DOHH2 (cell line): Measurements from ENCODE around the gene PSMB5.

ENCODE experiments used
- H3F3A ChIP-seq: fragments of 200-600 bp; sonication (generic), shearing (Covaris generic); 2 replicates; pipeline ENCODE4 v1.6.0; 2016; ENCODE audit warnings: antibody characterized with exemption, mild to moderate bottlenecking; ENCODE audit not compliant: control insufficient read depth, insufficient read depth
- H3K27ac ChIP-seq: fragments of 200-600 bp; sonication (generic); 2 replicates; pipeline ENCODE4 v1.5.1; 2014; ENCODE audit warnings: low read depth, mild to moderate bottlenecking, low read length, moderate library complexity
- H3K27me3 ChIP-seq: fragments of 200-600 bp; sonication (generic); 2 replicates; pipeline ENCODE4 v1.6.1; 2014; ENCODE audit warnings: mild to moderate bottlenecking, low read length, mixed read lengths; ENCODE audit not compliant: control insufficient read depth
- H3K36me3 ChIP-seq: fragments of 200-600 bp; sonication (generic); 2 replicates; pipeline ENCODE4 v1.6.1; 2014; ENCODE audit warnings: mild to moderate bottlenecking, low read length, moderate library complexity, mixed read lengths; ENCODE audit not compliant: control insufficient read depth
- H3K4me1 ChIP-seq: fragments of 200-600 bp; sonication (generic); 2 replicates; pipeline ENCODE4 v1.6.1; 2014; ENCODE audit warnings: mild to moderate bottlenecking, low read length, mixed read lengths; ENCODE audit not compliant: control insufficient read depth
- H3K4me2 ChIP-seq: fragments of 200-600 bp; sonication (generic); 2 replicates; pipeline ENCODE4 v1.6.0; 2014; ENCODE audit warnings: mild to moderate bottlenecking, low read length, moderate library complexity
- H3K4me3 ChIP-seq: fragments of 200-600 bp; sonication (generic); 2 replicates; pipeline ENCODE4 v1.5.1; 2014; ENCODE audit warnings: mild to moderate bottlenecking, low read length, mixed read lengths
- H3K79me2 ChIP-seq: fragments of 200-600 bp; sonication (generic); 2 replicates; pipeline ENCODE4 v1.6.1; 2014; ENCODE audit warnings: mild to moderate bottlenecking, low read length, mixed read lengths; ENCODE audit not compliant: control insufficient read depth
- H3K9me2 ChIP-seq: fragments of 200-600 bp; sonication (generic); replicated peaks from 2 replicates; pipeline ENCODE4 v1.6.1; 2014; ENCODE audit warnings: mild to moderate bottlenecking, low read length, mixed read lengths; ENCODE audit not compliant: control insufficient read depth
- H3K9me3 ChIP-seq: fragments of 200-600 bp; sonication (generic); 2 replicates; pipeline ENCODE4 v1.6.1; 2014; ENCODE audit warnings: antibody characterized with exemption, low read length, mixed read lengths; ENCODE audit not compliant: control insufficient read depth, insufficient read depth
- H4K20me1 ChIP-seq: fragments of 200-600 bp; sonication (generic); 2 replicates; pipeline ENCODE4 v1.6.0; 2014; ENCODE audit warnings: low read depth, mild to moderate bottlenecking, antibody characterized with exemption, low read length, moderate library complexity; ENCODE audit not compliant: control insufficient read depth, insufficient read depth
- CTCF ChIP-seq: fragments of 200-600 bp; sonication (generic); IDR thresholded peaks from one replicate; pipeline ENCODE4 v1.5.1; 2014; ENCODE audit warnings: antibody characterized with exemption, mild to moderate bottlenecking, low read depth, low read length; ENCODE audit not compliant: poor library complexity, severe bottlenecking
- EZH2phosphoT487 ChIP-seq: fragments of 200-600 bp; sonication (generic); IDR thresholded peaks from 2 replicates; pipeline ENCODE4 v1.6.1; 2017; ENCODE audit warnings: borderline replicate concordance, mild to moderate bottlenecking, antibody characterized with exemption, low read length, moderate library complexity, mixed read lengths

PSMB5 gene

GRCh38 chr14:22991852-22992251 lies 42.8 kb downstream of the PSMB5 start:
- H3K4me3 ChIP-seq = no peak overlapping the region
- H3K4me2 ChIP-seq = no peak overlapping the region
- no peaks in the 10 kb centered on the region for H3K79me2 ChIP-seq
- H3K9me3 ChIP-seq = no peaks in the 10 kb centered on the region
- H4K20me1 ChIP-seq = no peaks in the 10 kb centered on the region
- H3K36me3 ChIP-seq = peaks cover 20% of the 10 kb centered on the region
- TF ChIP-seq EZH2phosphoT487 (no peak), CTCF (no peak)
- H3K9me2 ChIP-seq = no peaks in the 10 kb centered on the region
- H3K27ac ChIP-seq = no peak overlapping the region
- no peaks in the 10 kb centered on the region for H3K27me3 ChIP-seq
- peaks cover 5% of the 10 kb centered on the region; the same call in 1 of the 2 replicates for H3K4me1 ChIP-seq
- peaks cover 2% of the 10 kb centered on the region for H3F3A ChIP-seq

- Histone ChIP-seq H3K79me2 (no peaks in the 10 kb centered on the region), H3K27ac (no peak overlapping the region), H3K36me3 (peaks cover 27% of the 10 kb centered on the region), H3K4me3 (no peak overlapping the region), H4K20me1 (no peaks in the 10 kb centered on the region), H3F3A (peaks cover 3% of the 10 kb centered on the region), H3K9me3 (no peaks in the 10 kb centered on the region), H3K9me2 (no peaks in the 10 kb centered on the region), H3K4me2 (no peak overlapping the region), H3K4me1 (peaks cover 15% of the 10 kb centered on the region), H3K27me3 (no peaks in the 10 kb centered on the region)
- no peak for TF ChIP-seq CTCF
- no peak for TF ChIP-seq EZH2phosphoT487
Measured at GRCh38 chr14:22987291-22987690, 47.4 kb downstream of the PSMB5 start.

GRCh38 chr14:22986508-22987054 lies 48.1 kb downstream of the PSMB5 start:
- H3K4me2 ChIP-seq = no peak overlapping the region
- 0 out of 2 replicates have a peak, but pooled peaks cover 3% of the 10 kb centered on the region for H3K27me3 ChIP-seq
- H3K27ac ChIP-seq = no peak overlapping the region
- H4K20me1 ChIP-seq = no peaks in the 10 kb centered on the region
- H3K36me3 ChIP-seq = peaks cover 27% of the 10 kb centered on the region
- no peaks in the 10 kb centered on the region for H3K9me3 ChIP-seq
- no peaks in the 10 kb centered on the region for H3K79me2 ChIP-seq
- peaks cover 21% of the 10 kb centered on the region for H3K4me1 ChIP-seq
- H3F3A ChIP-seq = peaks cover 3% of the 10 kb centered on the region
- no peak for TF ChIP-seq EZH2phosphoT487
- TF ChIP-seq CTCF = peak; percentile 89
- no peaks in the 10 kb centered on the region for H3K9me2 ChIP-seq
- no peak overlapping the region for H3K4me3 ChIP-seq
